HEK293 (cell line): ENCODE data around the gene HPCAL1.

Experiments used
- CTCF ChIA-PET: fragments of 350-600 bp; formaldehyde crosslinking; extraction: SDS; loops from one replicate; lab custom pipeline; 2021; ENCODE audit warnings: antibody characterized with exemption; lab: Yijun Ruan, JAX
- POLR2A ChIA-PET: fragments of 300-600 bp; formaldehyde crosslinking; extraction: SDS; loops from one replicate; lab custom pipeline; 2020; ENCODE audit warnings: antibody characterized with exemption, inconsistent platforms; lab: Yijun Ruan, JAX
- H3K27ac ChIP-seq: fragments of 200-500 bp; sonication (Bioruptor generic); 2 replicates; pipeline ENCODE4 v1.5.1; 2014; ENCODE audit warnings: low read depth, low read length, control low read depth, inconsistent platforms; ENCODE audit errors: extremely low read depth
- H3K36me3 ChIP-seq, 2 experiments: fragments of 200-500 bp in 1 of 2; sonication (Bioruptor generic) in 1 of 2; 1 replicate in 1 of 2; 2 replicates in 1 of 2; pipeline ENCODE4 v1.5.1; 2014 to 2017; ENCODE audit warnings: inconsistent platforms in 2 of 2, low read length in 2 of 2; ENCODE audit not compliant: control insufficient read depth in 2 of 2, insufficient read depth in 1 of 2
- H3K4me1 ChIP-seq: fragments of 200-500 bp; sonication (Bioruptor generic); 2 replicates; pipeline ENCODE4 v1.5.1; 2014; ENCODE audit warnings: mild to moderate bottlenecking, low read length, inconsistent platforms; ENCODE audit not compliant: control insufficient read depth, insufficient read depth
- H3K4me3 ChIP-seq: 2 replicates; pipeline ENCODE4 v1.5.1; 2011; ENCODE audit warnings: low read depth, mild to moderate bottlenecking, control low read depth, low read length, moderate library complexity
- H3K9me3 ChIP-seq: fragments of 200-500 bp; sonication (Bioruptor generic); 2 replicates; pipeline ENCODE4 v1.5.1; 2014; ENCODE audit warnings: low read depth, low read length, inconsistent platforms; ENCODE audit not compliant: control insufficient read depth, insufficient read depth
- GLIS1 ChIP-seq: fragments of 450-650 bp; formaldehyde crosslinking; IDR thresholded peaks from 2 replicates; pipeline ENCODE4 v1.5.1; 2016; ENCODE audit warnings: missing biosample characterization, missing genetic modification characterization
- PBX3 ChIP-seq: sonication (generic); formaldehyde crosslinking; IDR thresholded peaks from 2 replicates; pipeline ENCODE4 v1.8.1; 2022; ENCODE audit warnings: mild to moderate bottlenecking, moderate library complexity, missing genetic modification reagents
- PRDM1 ChIP-seq: fragments of 450-650 bp; formaldehyde crosslinking; IDR thresholded peaks from 2 replicates; pipeline ENCODE4; 2016; ENCODE audit warnings: missing biosample characterization, missing genetic modification characterization
- SP3 ChIP-seq: fragments of 450-650 bp; formaldehyde crosslinking; IDR thresholded peaks from 2 replicates; pipeline ENCODE4 v1.5.1; 2016; ENCODE audit warnings: missing biosample characterization, missing genetic modification characterization
- ZNF239 ChIP-seq: fragments of 450-650 bp; formaldehyde crosslinking; IDR thresholded peaks from 2 replicates; pipeline ENCODE4 v1.5.1; 2016; ENCODE audit warnings: missing biosample characterization, missing genetic modification characterization
- ZNF280D ChIP-seq: fragments of 450-650 bp; formaldehyde crosslinking; IDR thresholded peaks from 2 replicates; pipeline ENCODE4 v1.5.1; 2016; ENCODE audit warnings: missing biosample characterization, missing genetic modification characterization
- ZNF292 ChIP-seq: fragments of 450-650 bp; formaldehyde crosslinking; IDR thresholded peaks from 2 replicates; pipeline ENCODE4 v1.5.1; 2016; ENCODE audit warnings: low read depth, missing biosample characterization, missing genetic modification characterization, borderline replicate concordance
- ZNF37A ChIP-seq: fragments of 450-650 bp; IDR thresholded peaks from 2 replicates; pipeline ENCODE4 v1.5.1; 2018; ENCODE audit warnings: missing biosample characterization, missing genetic modification characterization
- ZNF404 ChIP-seq: fragments of 450-650 bp; formaldehyde crosslinking; IDR thresholded peaks from 2 replicates; pipeline ENCODE4 v1.5.1; 2017; ENCODE audit warnings: missing biosample characterization, missing genetic modification characterization
- ZNF600 ChIP-seq: fragments of 450-650 bp; formaldehyde crosslinking; IDR thresholded peaks from 2 replicates; pipeline ENCODE4 v1.5.1; 2016; ENCODE audit warnings: missing biosample characterization, missing genetic modification characterization
- ZNF692 ChIP-seq: fragments of 450-650 bp; formaldehyde crosslinking; IDR thresholded peaks from 2 replicates; pipeline ENCODE4 v1.5.1; 2016; ENCODE audit warnings: missing biosample characterization, missing genetic modification characterization
- ZNF704 ChIP-seq: fragments of 450-650 bp; formaldehyde crosslinking; IDR thresholded peaks from 2 replicates; pipeline ENCODE4 v1.5.1; 2016; ENCODE audit warnings: missing biosample characterization, missing genetic modification characterization
- ZSCAN16 ChIP-seq: fragments of 450-650 bp; formaldehyde crosslinking; IDR thresholded peaks from 2 replicates; pipeline ENCODE4 v1.5.1; 2016; ENCODE audit warnings: missing biosample characterization, missing genetic modification characterization
- ZSCAN23 ChIP-seq: fragments of 450-650 bp; formaldehyde crosslinking; IDR thresholded peaks from 2 replicates; pipeline ENCODE4 v1.5.1; 2016; ENCODE audit warnings: missing biosample characterization, missing genetic modification characterization
- ZSCAN4 ChIP-seq: fragments of 450-650 bp; formaldehyde crosslinking; IDR thresholded peaks from 2 replicates; pipeline ENCODE4 v1.5.1; 2017; ENCODE audit warnings: missing biosample characterization, missing genetic modification characterization

Gene HPCAL1

GRCh38 chr2:10413503-10413902 lies 110.8 kb downstream of the HPCAL1 start (continued):
- no peak for TF ChIP-seq ZNF404 (tag by site-specific recombination)
- no peak for TF ChIP-seq PBX3
- no peak for TF ChIP-seq PRDM1
- no peak for TF ChIP-seq ZNF37A (tag by site-specific recombination)

- no peaks in the 10 kb centered on the region for H3K9me3 ChIP-seq
- CTCF ChIA-PET, result interaction anchor here (1.6 to 2.0 kb wide), 2 partner anchors 21 to 271 kb away, joined by 4 to 14 read pairs; no protein-coding TSS in a partner anchor
- H3K27ac ChIP-seq, result no peak overlapping the region
- POLR2A ChIA-PET, result no interaction called here
- no peak overlapping the region for H3K4me3 ChIP-seq
- no peaks in the 10 kb centered on the region for H3K36me3 ChIP-seq
- peaks cover 2% of the 10 kb centered on the region; the same call in 1 of the 2 replicates for H3K4me1 ChIP-seq
- TF ChIP-seq ZNF704 (tag by site-specific recombination) (no peak), ZNF692 (peak; percentile 59), GLIS1 (tag by site-specific recombination) (peak; percentile 61)
- TF ChIP-seq, all 188 proteins: peak for 2
These were observed 111.3 kb downstream of the HPCAL1 start for GRCh38 chr2:10413991-10414451.

- Histone ChIP-seq H3K4me1 (peaks cover 2% of the 10 kb centered on the region; the same call in 1 of the 2 replicates), H3K9me3 (no peaks in the 10 kb centered on the region), H3K27ac (no peak overlapping the region), H3K36me3 (no peaks in the 10 kb centered on the region), H3K4me3 (no peak overlapping the region)
- CTCF ChIA-PET, result interaction anchor here (0.5 to 2.0 kb wide), 3 partner anchors 20 to 293 kb away, joined by 3 to 14 read pairs (median 4); no protein-coding TSS in a partner anchor
- POLR2A ChIA-PET, result no interaction called here
- no peak for TF ChIP-seq ZSCAN23 (tag by site-specific recombination)
- TF ChIP-seq ZNF292 (tag by site-specific recombination), result no peak
- peak; percentile 68 for TF ChIP-seq ZNF600
- TF ChIP-seq ZNF280D (tag by site-specific recombination), result no peak
- TF ChIP-seq SP3 (tag by site-specific recombination), result no peak
- TF ChIP-seq ZNF239, result no peak
These were observed 111.9 kb downstream of the HPCAL1 start for GRCh38 chr2:10414591-10414990.

- H3K4me1 ChIP-seq, result peaks cover 2% of the 10 kb centered on the region; the same call in 1 of the 2 replicates
- no peaks in the 10 kb centered on the region for H3K9me3 ChIP-seq
- CTCF ChIA-PET, result interaction anchor here (0.5 to 2.0 kb wide), 3 partner anchors 20 to 294 kb away, joined by 3 to 14 read pairs (median 4); no protein-coding TSS in a partner anchor
- POLR2A ChIA-PET, result no interaction called here
- H3K36me3 ChIP-seq, result no peaks in the 10 kb centered on the region; a peak in 1 of 3 replicates
- H3K4me3 ChIP-seq, result no peak overlapping the region
- no peak overlapping the region for H3K27ac ChIP-seq
- TF ChIP-seq ZSCAN4 (tag by site-specific recombination) (no peak), ZSCAN16 (tag by site-specific recombination) (no peak)
These were observed 112.3 kb downstream of the HPCAL1 start for GRCh38 chr2:10415048-10415447.
